Astrocyte (in vitro differentiated cells and primary cell): ENCODE measurements around the gene R3HCC1L.

Experiments
- EZH2 ChIP-seq: IDR thresholded peaks from 2 replicates; pipeline ENCODE4 v1.6.1; 2012; ENCODE audit warnings: mild to moderate bottlenecking, low read length, inconsistent platforms; ENCODE audit not compliant: insufficient read depth
- TF ChIP-seq, protein P1 (sequence below): IDR thresholded peaks from 2 replicates; pipeline ENCODE4 v1.5.1; 2011; ENCODE audit warnings: low read depth, mild to moderate bottlenecking, inconsistent platforms, low read length, moderate library complexity; ENCODE audit not compliant: insufficient read depth

DNA sequence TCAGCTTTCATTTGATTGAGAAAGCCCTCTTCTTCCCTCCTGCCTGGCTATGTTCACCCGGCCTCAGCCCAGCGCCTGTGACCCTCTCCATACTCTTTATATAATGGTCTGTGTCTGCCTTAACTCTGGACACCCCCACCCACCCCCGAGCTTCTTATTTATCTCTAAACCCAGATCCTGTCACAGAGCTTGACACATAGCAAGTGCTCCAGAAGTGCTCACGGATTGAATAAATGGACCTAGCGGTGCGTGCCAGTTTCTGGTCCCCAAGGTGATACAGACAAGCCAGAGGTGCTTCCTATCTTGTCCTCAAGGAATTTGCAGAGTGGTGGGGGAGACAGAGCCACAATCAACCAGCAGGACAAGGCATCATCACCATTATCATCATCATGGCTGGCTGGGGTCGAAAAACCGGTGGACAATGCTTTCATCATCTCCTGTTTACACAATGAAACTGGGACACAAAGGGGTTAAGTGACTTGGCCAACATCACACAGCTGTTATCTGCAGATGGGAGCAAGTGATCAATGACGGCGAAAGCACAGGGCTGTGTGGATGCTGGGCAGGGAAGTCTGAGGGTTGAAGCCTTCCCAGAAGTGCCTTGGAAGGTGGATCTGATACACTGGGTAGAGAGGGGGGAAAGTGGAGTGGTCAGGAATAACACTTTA is 135.8 kb downstream of the R3HCC1L start:
- TF ChIP-seq, protein P1, sequence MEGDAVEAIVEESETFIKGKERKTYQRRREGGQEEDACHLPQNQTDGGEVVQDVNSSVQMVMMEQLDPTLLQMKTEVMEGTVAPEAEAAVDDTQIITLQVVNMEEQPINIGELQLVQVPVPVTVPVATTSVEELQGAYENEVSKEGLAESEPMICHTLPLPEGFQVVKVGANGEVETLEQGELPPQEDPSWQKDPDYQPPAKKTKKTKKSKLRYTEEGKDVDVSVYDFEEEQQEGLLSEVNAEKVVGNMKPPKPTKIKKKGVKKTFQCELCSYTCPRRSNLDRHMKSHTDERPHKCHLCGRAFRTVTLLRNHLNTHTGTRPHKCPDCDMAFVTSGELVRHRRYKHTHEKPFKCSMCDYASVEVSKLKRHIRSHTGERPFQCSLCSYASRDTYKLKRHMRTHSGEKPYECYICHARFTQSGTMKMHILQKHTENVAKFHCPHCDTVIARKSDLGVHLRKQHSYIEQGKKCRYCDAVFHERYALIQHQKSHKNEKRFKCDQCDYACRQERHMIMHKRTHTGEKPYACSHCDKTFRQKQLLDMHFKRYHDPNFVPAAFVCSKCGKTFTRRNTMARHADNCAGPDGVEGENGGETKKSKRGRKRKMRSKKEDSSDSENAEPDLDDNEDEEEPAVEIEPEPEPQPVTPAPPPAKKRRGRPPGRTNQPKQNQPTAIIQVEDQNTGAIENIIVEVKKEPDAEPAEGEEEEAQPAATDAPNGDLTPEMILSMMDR, result no peak
- TF ChIP-seq EZH2, result no peak
